Activated naive CD8-positive, alpha-beta T cell treated with anti-CD3 and anti-CD28 coated beads, Interleukin-2, amount 50 U/mL, for 16 hours (primary cell): Measurements from ENCODE around the gene STX1B.
"Not testable (repeated sequence)": the region's sequence is repeated elsewhere in the genome, so short reads cannot be mapped to it uniquely, and the experiment has no call there.

Experiments used
- DNase-seq: peaks from one replicate; pipeline ENCODE4 v3.0.0-alpha.2; 2020; ENCODE audit warnings: low read depth, low spot score

The STX1B gene

GRCh38 chr16:30951750-30952149, 58.7 kb downstream of the STX1B start:
- no peak for DNase-seq

DNA sequence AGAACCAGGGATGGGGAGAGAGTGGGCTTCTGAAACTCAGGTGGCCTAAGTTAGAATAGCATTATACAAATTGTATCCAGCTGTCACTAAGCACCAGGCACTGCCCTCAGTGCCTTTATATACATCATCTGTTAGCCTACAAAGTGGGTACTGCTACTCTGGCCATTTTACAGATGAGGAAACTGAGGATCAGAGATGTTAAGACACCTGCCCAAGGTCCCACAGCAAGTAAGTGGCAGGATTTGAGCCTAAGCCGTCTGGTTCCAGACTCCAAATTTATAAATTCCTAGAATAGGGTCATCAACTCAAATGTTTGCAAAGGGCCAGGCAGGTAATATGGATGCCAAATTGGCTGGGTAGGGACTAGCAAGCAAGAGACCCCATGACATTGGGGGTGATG, 59.2 kb downstream of the STX1B start:
- no peak for DNase-seq

DNA sequence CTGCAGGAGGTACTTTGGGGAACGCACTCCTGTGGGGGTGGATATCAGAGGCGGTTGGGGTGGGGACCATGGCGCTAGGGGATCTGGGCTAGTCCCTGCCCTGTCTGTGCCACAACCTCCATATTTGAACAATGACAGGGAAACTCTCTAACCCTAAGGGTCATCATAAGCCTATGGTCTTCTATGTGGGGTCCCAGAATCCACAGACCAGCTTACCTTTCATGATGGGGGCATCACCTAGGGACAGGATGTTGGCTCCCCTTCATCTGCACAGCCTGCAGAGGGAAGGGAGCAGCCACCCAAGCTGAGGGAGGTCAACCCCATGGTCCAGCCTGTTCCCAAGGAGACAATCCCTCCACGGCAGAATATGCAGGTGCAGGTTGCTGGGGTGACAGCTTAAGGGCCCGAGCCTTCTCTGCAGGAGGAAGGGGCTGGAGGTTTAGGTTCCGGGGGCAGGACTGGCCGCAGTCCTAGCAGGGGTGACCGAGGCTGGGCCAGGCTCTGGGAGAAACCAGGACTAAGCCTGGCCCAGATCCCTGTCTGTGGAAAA, 59.8 kb downstream of the STX1B start:
- no peak for DNase-seq

GRCh38 chr16:30949650-30950515, 60.6 kb downstream of the STX1B start:
- DNase-seq = no peak

DNA sequence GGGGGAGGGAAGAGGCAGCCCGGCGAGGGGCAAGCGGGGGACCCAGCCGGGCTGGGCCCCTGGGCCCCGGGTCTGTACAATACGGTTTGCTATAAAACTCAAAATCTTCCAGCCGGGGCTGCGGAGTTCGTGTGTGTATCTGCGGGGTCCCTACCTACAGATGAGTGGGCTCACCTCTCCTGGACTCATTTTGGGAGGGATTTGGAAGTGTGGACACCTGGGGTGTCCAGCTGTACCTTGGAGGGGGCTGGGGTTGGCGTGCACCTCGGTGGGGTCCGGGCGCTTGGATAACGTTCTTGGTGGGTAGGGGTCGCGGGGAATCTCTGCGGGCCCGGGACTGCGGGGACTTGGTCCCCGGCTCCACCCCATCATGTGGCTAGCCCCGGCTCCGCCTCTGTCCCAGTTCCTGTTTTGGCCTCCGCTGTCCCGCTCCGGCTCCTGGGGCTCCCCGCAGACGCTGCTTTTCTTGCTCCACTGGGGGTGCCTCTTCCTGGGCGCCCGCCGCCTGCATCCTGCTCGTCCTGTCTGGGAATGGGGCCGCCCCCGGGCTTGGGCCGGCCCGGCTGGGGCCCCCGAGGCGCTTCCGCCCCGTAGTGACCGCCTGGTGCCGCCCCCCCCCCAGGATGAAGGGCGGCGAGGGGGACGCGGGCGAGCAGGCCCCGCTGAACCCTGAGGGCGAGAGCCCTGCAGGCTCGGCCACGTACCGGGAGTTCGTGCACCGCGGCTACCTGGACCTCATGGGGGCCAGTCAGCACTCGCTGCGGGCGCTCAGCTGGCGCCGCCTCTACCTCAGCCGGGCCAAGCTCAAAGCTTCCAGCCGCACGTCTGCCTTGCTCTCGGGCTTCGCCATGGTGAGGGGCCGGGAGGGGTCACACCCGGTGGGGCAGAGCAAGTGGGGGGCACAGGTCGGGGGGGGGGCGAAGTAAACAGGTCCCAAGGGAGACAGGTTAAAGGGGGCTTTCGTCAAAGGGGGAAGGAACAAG, 61.5 kb downstream of the STX1B start, which contains the start of gene ORAI3:
Gene ORAI3, plus strand, starts transcription at position 402 of the 983 bp plus-strand sequence. Its CDS starts 222 bp downstream, at position 624.
- DNase-seq = no peak

DNA sequence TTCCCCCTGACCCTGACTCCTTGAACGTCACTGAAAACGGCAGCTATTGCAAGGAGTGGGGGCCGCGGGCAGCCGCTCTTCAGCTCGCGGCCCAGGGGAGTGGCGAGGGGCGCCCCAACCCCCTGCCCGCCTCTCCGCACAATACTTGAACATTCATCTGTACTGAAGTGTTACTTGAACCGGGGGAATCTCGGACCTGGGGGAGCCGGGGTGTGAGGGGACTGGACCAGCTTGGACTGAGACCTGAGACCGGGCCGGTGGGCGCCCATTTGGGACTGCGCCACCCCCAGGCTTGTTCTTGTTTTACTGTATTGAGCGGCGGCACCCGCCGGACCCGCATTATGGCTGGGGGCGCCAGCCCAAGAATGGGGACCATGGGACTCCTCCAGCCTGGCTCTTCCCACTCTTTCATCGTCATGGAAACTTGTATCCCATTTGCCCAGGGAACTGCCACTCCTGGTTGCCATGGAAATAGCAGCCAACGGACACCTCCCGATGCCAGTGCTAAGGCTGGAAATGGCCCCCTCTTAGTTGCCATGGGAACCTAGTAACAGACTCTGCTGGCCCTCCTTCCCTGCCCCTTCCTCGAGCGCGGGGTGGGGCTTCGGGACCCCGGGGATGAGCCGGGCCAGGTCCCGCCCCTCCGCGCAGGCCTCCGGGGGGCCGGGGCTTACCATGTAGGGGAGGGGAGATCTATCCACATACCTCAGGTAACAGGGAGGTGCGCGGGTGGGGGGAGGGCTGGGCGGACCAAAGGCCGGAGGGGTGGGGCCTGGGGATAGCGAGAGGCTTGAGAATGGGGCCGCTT, 62.4 kb downstream of the STX1B start:
- DNase-seq = no peak

GRCh38 chr16:30947541-30947858, 62.9 kb downstream of the STX1B start:
- no peak for DNase-seq

DNA sequence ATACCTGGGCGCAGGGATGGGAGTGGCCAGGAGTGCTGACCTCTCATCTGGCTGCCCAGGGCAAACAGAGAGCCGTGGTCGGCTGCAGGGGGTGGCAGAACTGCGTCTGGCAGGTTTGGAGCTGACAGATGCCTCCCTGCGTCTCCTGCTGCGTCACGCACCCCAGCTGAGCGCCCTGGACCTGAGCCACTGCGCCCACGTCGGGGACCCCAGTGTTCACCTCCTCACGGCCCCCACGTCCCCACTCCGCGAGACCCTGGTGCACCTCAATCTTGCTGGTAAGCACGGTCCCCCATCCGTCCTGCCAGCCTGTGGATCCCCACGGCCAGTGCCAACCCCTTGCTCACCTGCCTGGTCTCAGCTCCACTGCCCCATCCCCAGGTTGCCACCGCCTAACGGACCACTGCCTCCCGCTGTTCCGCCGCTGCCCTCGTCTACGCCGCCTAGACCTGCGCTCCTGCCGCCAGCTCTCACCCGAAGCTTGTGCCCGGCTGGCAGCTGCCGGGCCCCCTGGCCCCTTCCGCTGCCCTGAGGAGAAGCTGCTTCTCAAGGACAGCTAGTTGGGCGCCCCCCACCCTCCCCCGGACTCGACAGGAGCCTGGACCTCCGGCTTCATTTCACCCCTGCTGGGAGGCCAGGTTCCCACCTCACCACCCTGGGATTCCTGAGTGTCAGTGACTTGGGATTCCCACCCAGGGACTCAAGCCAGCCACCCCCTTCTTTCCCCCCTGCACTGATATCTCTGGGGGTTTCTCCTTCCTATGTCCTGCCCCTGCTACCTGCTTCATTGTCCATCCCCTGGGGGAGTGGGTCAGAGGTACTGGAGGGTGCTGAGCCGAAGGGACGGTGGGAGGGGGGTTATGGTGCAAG, 63.5 kb downstream of the STX1B start:
- DNase-seq = no peak

DNA sequence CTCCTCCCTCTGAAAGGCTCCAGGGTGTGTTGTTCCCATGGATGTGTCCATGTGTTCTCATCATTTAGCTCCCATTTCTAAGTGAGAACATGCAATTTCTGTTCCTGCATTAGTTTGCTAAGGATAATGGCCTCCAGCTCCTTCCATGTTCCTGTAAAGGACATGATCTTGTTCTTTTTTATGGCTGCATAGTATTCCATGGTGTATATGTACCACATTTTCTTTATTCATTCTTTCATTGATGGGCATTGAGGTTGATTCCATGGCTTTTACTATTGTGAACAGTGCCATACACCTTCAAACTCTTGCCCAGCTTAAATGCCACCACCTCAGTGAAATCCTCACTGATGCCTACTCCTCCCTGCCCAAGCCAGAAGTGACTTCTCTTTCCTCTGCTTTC, 66.1 kb downstream of the STX1B start:
- no peak for DNase-seq

- DNase-seq = no peak
Observed at GRCh38 chr16:30942426-30942806, 68.0 kb downstream of the STX1B start.

GRCh38 chr16:30941600-30942425, 68.6 kb downstream of the STX1B start:
- DNase-seq = no peak

- not testable (repeated sequence) for DNase-seq
Observed at GRCh38 chr16:30939571-30939970, 70.9 kb downstream of the STX1B start.
